ENCODE results near the gene CRADD. TPM values are rescaled to one million over a fixed set of nuclear protein-coding genes. Genes with fewer than 3 reads are reported as not detected.
"Not testable (repeated sequence)": the region's sequence is repeated elsewhere in the genome, so short reads cannot be mapped to it uniquely, and the experiment has no call there.

Gene CRADD
- total RNA-seq: 12.7 and 14.7 TPM in 2 replicates

GRCh38 chr12:93677195-93678064 is at the start of gene CRADD:
Gene CRADD (plus strand): TSS chr12:93677375.
- peak; percentile 98 for DNase-seq (ENCODE audit: low read depth)

GRCh38 chr12:93632383-93632782 is 44.8 kb upstream of the CRADD start:
- DNase-seq (ENCODE audit: low read depth): no peak

DNA sequence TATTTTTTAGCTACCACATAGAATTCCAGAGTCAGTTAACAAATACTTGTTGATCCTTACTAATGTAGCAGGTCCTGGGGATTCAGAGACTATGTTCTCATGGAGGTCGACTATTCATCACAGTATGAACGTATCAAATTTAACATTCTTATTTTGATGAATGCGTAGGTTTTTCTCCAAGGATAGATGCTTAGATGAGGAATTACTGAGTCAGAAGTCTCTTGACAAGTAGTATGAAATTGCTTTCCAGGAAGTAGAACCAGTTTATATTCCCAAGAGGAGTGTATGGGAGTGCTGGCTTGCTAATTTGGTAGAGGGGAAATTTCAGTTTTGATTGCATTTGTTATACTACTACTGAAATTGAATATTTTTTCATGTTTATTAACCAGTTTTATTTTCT is 42.8 kb upstream of the CRADD start:
- DNase-seq (ENCODE audit: low read depth): no peak

GRCh38 chr12:93636708-93637107 is 40.5 kb upstream of the CRADD start:
- no peak for DNase-seq (ENCODE audit: low read depth)

- DNase-seq (ENCODE audit: low read depth): peak; percentile 23
Observed at GRCh38 chr12:93638095-93638494, 39.1 kb upstream of the CRADD start.

- DNase-seq (ENCODE audit: low read depth): no peak
Observed at GRCh38 chr12:93638954-93639353, 38.2 kb upstream of the CRADD start.

DNA sequence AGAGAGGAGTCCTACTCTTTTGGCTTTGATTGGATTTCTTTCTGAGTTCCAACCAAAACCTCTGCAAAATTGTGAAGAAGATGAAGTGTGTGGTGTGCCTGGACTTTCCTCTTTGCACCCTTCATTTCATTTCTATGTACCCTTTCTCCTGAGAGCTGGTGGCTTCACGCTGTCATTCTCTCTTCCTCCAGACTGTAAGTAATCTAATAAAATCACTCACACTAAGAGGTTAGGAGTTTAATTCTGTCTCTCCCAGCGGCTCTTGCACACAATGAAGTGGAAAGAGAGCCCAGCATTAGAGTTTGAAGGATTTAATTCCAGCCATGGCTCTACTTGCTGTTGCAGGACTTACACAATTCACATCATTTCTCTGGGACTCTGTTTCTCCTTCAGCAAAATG is 37.8 kb upstream of the CRADD start:
- no peak for DNase-seq (ENCODE audit: low read depth)

DNA sequence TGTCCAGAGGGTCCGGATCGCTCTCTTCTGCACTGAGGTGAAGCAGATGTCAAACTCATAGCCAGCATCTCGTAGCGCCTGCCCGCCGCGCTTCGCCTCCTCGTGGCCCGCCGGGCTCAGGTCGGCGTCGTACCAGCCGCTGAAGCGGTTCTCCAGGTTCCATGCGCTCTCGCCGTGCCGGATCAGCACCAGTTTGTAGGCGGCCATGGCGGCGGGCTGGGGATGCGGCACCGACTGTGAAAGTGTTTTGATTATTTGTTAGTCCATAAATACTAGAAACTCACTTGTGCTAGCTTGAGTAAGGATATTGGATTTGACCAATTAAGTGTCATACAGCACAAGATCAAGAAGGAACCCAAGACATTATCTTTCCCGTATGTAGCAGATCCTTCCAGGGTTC is 35.8 kb upstream of the CRADD start:
- not testable (repeated sequence) for DNase-seq (ENCODE audit: low read depth)

- no peak for DNase-seq (ENCODE audit: low read depth)
Observed at GRCh38 chr12:93642751-93643150, 34.4 kb upstream of the CRADD start.

- DNase-seq (ENCODE audit: low read depth): peak; percentile 29
Observed at GRCh38 chr12:93645702-93646101, 31.5 kb upstream of the CRADD start.

DNA sequence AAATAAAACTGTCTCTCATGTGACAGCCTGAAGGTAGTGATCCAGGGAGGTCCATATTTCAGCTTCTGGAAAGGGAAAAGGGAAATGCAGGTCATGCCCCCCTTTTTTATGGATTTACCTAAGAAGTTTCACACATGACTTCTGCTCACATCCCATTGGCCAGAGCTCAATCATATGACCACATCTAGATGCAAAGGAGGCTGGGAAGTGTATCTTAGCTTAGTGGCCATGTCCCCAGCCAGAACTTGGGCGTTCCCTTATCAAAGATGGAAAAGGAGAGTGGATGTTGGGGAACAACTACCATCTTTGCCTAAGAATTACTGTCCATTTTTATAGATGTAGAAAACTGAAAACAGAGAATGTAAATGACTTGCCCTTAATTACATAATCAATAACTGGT is 26.5 kb upstream of the CRADD start:
- DNase-seq (ENCODE audit: low read depth): no peak

DNA sequence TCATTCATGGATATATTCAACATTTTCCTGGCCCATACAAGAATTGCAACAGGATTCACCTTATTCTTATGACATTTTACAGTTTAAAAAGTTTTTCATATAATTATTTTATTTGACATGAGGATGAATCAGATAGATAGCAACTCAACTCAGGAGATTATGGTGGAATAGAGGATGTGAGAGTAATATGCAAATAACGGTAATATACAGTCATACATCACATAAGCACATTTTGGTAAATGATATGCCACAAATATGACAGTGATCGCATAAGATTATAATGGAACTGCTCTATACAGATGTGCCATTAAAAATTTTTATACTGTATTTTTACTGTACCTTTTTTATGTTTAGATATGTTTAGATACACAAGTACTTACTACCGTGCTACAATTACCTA is 24.1 kb upstream of the CRADD start:
- no peak for DNase-seq (ENCODE audit: low read depth)

- DNase-seq (ENCODE audit: low read depth): no peak
Observed at GRCh38 chr12:93653712-93654111, 23.5 kb upstream of the CRADD start.

GRCh38 chr12:93654421-93654820 is 22.8 kb upstream of the CRADD start:
- DNase-seq (ENCODE audit: low read depth): peak; percentile 26

- DNase-seq (ENCODE audit: low read depth): no peak
Observed at GRCh38 chr12:93657071-93657470, 20.1 kb upstream of the CRADD start.

GRCh38 chr12:93661021-93661420 is 16.2 kb upstream of the CRADD start:
- no peak for DNase-seq (ENCODE audit: low read depth)

GRCh38 chr12:93663006-93663728 is 14.0 kb upstream of the CRADD start:
- no peak for DNase-seq (ENCODE audit: low read depth)

DNA sequence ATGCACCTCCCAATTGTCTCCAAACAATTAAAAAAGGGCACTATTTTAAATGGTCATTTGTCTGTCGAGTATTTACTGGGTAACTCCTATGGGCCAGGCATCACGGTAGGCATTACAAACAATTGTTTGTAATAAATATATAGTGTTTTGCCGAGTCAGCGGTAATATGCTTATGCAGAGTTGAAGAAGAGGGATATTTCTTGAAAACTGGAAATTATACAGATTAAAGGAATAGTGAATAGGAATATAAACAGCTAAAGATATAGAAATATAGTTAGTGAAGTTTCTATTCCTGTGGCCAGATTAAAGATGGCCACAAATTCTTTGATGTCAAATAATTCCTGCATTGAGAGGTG is 13.5 kb upstream of the CRADD start:
- no peak for DNase-seq (ENCODE audit: low read depth)

DNA sequence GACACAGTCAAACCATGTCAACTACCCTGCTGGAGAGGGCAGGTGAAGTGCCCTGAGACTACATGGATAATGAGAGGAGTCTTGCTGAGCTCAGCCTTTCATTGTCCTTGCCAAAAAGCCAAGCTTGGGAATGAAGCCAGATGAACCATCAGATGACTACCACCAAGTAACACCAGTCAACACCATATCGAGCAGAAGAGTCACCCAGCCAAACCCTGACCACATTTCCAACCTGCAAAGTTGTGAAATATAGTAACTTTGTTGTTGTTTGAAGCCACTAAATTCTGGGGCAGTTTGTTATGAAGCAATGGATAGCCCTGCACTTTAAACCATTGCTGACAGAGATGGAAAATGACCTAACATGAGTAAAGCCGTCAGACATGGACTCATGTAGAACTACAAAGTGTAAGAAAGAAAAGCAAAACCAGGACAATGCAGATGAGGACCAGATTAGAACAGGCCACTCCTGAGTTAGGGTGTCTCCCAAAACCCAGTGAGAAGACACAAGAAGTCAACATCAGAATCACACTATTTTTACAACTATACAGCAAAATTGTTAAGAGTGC is 12.5 kb upstream of the CRADD start:
- peak; percentile 23 for DNase-seq (ENCODE audit: low read depth)

GRCh38 chr12:93667672-93668071 is 9.5 kb upstream of the CRADD start:
- no peak for DNase-seq (ENCODE audit: low read depth)

DNA sequence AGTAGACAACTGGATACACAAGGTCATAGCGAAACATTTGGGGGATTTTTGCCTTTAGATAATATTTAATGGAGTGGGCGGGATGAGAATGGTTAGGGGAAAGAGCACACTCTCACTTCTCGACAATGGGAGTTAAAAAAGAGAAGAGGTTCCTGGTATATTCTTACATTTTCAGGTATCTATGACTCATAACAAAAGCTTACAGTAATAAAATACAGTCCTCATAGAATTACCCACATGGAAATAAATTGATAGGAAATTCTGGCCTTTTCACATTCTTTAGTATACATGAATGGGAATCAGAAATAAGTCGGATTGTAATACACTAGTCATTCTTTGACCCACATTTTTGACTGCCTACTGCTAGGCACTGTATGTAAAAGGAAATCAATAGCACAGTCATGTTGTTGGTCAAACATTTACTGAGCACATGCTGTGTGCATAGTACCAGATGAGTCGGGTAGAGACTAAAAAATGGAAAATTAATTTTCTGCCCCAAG is 8.2 kb upstream of the CRADD start:
- no peak for DNase-seq (ENCODE audit: low read depth)

DNA sequence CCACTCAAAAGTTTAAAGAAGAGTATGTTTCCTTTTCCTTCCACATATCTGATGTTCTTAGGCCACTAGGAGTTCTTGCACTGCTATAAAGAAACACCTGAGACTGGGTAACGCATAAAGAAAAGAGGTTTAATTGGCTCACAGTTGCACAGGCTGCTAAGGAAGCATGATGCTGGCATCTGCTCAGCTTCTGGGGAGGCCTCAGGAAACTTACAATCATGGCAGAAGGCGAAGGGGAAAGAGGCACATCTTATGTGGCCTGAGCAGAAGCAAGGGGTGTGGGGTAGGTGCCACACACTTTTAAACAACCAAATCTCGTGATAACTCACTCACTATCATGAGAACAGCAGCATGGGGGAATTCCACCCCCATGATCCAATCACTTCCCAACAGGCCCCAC is 7.7 kb upstream of the CRADD start:
- no peak for DNase-seq (ENCODE audit: low read depth)

- no peak for DNase-seq (ENCODE audit: low read depth)
Observed at GRCh38 chr12:93670104-93670503, 7.1 kb upstream of the CRADD start.
